ENCODE measurements around the gene MED15. TPM values are rescaled to one million over a fixed set of nuclear protein-coding genes. Genes with fewer than 3 reads are reported as not detected.
A peak's percentile ranks its signal among the peaks of the same experiment; 100 is the strongest.

The MED15 gene
- total and polyA plus RNA-seq, 2 of the 8 experiments (the other 6 are each of a cell fraction or from before 2014, with no cell fraction given) = 28.3 to 57.1 TPM

- no peak overlapping the region for H2AK5ac ChIP-seq (ENCODE audit: low read depth, low read length)
- H3K23me2 ChIP-seq (ENCODE audit: low read depth, low read length) = no peaks in the 10 kb centered on the region
- POLR2A ChIA-PET (ENCODE audit: partially characterized antibody) = interaction anchor here (1.5 kb wide), 1 partner anchor 8 kb away, joined by 5 read pairs; no protein-coding TSS in a partner anchor
- no peak overlapping the region for H3K4me3 ChIP-seq (ENCODE audit: extremely low read depth in 1 of 4, insufficient read depth in 2 of 4, low read depth in 3 of 4, low read length in 4 of 4)
- H2BK15ac ChIP-seq (ENCODE audit: low read length) = no peak overlapping the region
- 90% methylated on average over 19 of the region's 19 CpGs; no CpG with 5 or more reads in 1 of the 2 experiments for WGBS, 2 experiments (ENCODE audit: extremely low coverage in 1 of 2, insufficient coverage in 1 of 2, insufficient read length in 1 of 2, insufficient replicate concordance in 2 of 2, low coverage in 1 of 2, low lambda C conversion rate in 2 of 2, missing lambda C conversion rate in 1 of 2)
- H2AFZ ChIP-seq (ENCODE audit: low read length) = no peak overlapping the region
- H3K18ac ChIP-seq (ENCODE audit: extremely low read depth, low read length) = no peak overlapping the region
- no peak overlapping the region for H3K14ac ChIP-seq (ENCODE audit: insufficient read length)
- no peaks in the 10 kb centered on the region for H3K27me3 ChIP-seq (replicated peaks in 1 of 4; ENCODE audit: control insufficient read depth in 3 of 4, extremely low read depth in 1 of 4, insufficient read depth in 3 of 4, low read length in 3 of 4)
- FAIRE-seq = no peak
- H3K4me2 ChIP-seq (ENCODE audit: insufficient read depth in 1 of 2, low read depth in 2 of 2, low read length in 2 of 2) = no peak overlapping the region
- peaks cover 3 to 14% of the 10 kb centered on the region in 2 experiments for H4K20me1 ChIP-seq (replicated peaks in 1 of 2; ENCODE audit: control insufficient read depth in 1 of 2, insufficient read depth in 2 of 2, low read length in 2 of 2)
- H3K79me2 ChIP-seq (ENCODE audit: control insufficient read depth in 1 of 2, insufficient read depth in 2 of 2, low read length in 2 of 2) = no peaks in the 10 kb centered on the region
- no peak overlapping the region for H4K8ac ChIP-seq (ENCODE audit: extremely low read depth, insufficient read depth, low read length)
- H3K4me1 ChIP-seq (replicated peaks in 1 of 4; ENCODE audit: control insufficient read depth in 3 of 4, insufficient read depth in 4 of 4, low read length in 3 of 4) = no peaks in the 10 kb centered on the region
- DNase-seq (ENCODE audit: low read depth in 1 of 2, low spot score in 2 of 2) = peak in 1 of 2 experiments; percentile 38
- 0 out of 2 replicates have a peak overlapping the region, but pooled peaks have one; percentile 24 for H2BK5ac ChIP-seq (ENCODE audit: low read depth, low read length)
- no peaks in the 10 kb centered on the region for H3K9me3 ChIP-seq (ENCODE audit: insufficient read depth in 2 of 2, low read depth in 1 of 2, low read length in 1 of 2)
- no peak overlapping the region for H3K56ac ChIP-seq (replicated peaks; ENCODE audit: insufficient read length, low read depth, low read length)
- H3K79me1 ChIP-seq (ENCODE audit: low read depth, low read length) = no peaks in the 10 kb centered on the region; the same call in 1 of the 2 replicates
- TF ChIP-seq BRCA1 (IDR thresholded peaks at IDR 0.05; ENCODE audit: low read depth, low read length) = no peak
- TF ChIP-seq POU5F1 (IDR thresholded peaks at IDR 0.05; ENCODE audit: low read depth, low read length) = no peak
- no peak for TF ChIP-seq E2F6 (IDR thresholded peaks at IDR 0.05)
- no peak for TF ChIP-seq KDM4A (IDR thresholded peaks at IDR 0.05; ENCODE audit: low read depth, low read length, severe bottlenecking)
- TF ChIP-seq KDM5A (IDR thresholded peaks at IDR 0.05; ENCODE audit: low read length) = no peak
- H4K5ac ChIP-seq (ENCODE audit: insufficient read length, low read depth, low read length) = no peak overlapping the region
- H3K27ac ChIP-seq (ENCODE audit: low read depth, low read length) = no peak overlapping the region
- no peak overlapping the region for H4K91ac ChIP-seq (replicated peaks; ENCODE audit: insufficient read length, low read length)
- CTCF ChIA-PET (ENCODE audit: partially characterized antibody) = interaction anchor here (26.7 kb wide), 1 partner anchor 14 kb away, joined by 366 read pairs; no protein-coding TSS in a partner anchor
- H3K36me3 ChIP-seq (ENCODE audit: control insufficient read depth in 2 of 4, insufficient read depth in 4 of 4, low read length in 3 of 4) = peaks cover 10 to 25% (median 17%) of the 10 kb centered on the region in 4 experiments
- no peak overlapping the region for H2BK12ac ChIP-seq (ENCODE audit: low read depth, low read length)
- no peak overlapping the region for H3K9ac ChIP-seq (replicated peaks in 1 of 4; ENCODE audit: extremely low read depth in 1 of 4, low read depth in 3 of 4, low read length in 3 of 4)
- no peak overlapping the region for H2BK20ac ChIP-seq (ENCODE audit: low read length)
- no peak overlapping the region for H3K23ac ChIP-seq (ENCODE audit: insufficient read length)
- H2BK120ac ChIP-seq (replicated peaks; ENCODE audit: low read depth, low read length) = no peak overlapping the region
- H3K4ac ChIP-seq (replicated peaks; ENCODE audit: insufficient read length, low read depth, low read length) = no peak overlapping the region
Measured at GRCh38 chr22:20580611-20581502, 73.4 kb downstream of the MED15 start.

All from H1 (cell line).